NCI-H1930 (cell line): ENCODE measurements around the gene INS.

ENCODE experiments used
- DNase-seq, 2 experiments: peaks; one replicate each; lab custom pipeline; 2025; lab: John Stamatoyannopoulos, UW

INS gene

DNA sequence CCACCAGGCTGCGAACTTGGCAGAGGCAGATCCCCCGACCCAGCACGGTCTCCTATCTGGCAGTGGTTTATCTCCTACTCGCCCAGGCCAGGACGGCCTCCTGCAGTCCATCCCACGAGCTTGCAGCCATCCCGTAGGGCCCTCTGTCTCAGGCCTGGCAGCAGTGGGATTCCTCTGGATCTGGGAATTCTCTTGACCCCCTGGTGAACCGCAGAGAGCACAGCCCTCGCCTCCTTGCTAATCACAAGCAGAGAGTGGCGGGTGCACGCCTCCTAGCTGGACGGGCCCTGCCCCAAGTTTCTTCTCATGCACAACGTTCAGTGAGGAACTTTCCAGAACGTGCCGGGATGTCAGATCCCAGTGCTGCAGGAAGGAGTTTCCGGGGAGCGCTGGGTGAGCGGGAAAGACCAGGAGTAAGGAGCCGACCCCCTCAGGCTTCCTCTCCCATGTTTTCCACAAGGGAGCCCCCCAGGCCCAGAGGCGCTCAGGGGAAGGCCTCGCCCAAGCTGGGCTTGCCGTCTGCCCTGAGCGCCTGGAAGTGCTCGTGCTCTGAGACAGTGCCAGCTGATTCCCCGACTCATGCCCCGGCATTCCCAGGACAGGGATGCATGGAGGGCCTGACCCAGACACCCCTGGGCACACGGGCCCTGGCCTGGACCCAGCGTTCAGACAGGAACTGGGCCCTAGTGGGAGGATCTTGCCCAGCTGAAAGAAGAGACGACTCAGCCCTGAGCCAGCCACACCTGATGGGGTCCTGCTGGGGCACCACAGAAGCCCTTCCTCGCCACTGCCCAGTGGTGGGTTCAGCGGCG is 46.4 kb downstream of the INS start:
- DNase-seq = no peak

DNA sequence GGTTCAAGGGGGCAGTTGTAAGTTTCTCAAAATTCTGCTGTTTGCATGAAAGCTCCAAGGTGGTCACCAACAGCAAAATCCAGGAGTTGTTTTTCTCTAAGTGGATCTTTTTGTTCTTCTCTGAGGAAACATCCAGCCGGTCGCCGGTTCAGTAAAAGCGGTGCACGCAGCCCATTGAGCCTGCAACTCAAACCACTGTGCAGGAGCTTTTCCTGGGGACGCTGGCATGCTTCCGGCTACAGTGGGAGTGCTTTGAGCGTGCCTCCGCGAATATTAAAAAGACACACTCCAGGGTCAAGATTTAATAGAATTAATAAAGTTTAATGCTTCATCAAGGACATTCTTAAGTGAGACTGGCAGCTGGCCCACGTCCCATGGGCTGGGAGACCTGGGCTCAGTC is 47.2 kb downstream of the INS start:
- no peak for DNase-seq

DNA sequence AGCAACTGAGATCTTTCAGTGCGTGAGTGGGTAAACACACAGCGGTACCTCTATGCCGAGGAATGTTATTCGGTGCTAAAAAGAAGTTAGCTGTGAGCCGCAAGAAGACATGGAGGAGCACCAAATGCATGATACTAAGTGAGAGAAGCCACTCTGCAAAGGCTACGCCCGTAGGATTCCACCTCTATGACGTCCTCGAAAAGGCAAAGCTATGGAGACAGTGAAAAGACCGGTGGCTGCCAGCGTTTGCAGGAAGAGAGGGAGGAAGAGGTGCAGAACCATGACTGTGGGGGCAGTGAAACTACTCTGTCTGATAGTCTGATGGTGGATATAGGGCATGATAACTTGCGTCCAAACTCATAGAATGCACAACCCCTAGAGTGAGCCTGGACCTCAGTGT is 50.5 kb downstream of the INS start:
- DNase-seq = no peak
